Kidney (tissue), 14 donors: Measurements from ENCODE around the gene CDK14. TPM values are rescaled to one million over a fixed set of nuclear protein-coding genes. Genes with fewer than 3 reads are reported as not detected.

Experiments used
- DNase-seq, 5 donors: peaks; one replicate each; pipeline ENCODE4 v3.0.0-alpha.2; 2013 to 2020
- FAIRE-seq: peaks from 2 replicates; lab custom pipeline; 2012; peaks lifted over from hg19 to GRCh38; lab: Jason Lieb, UNC
- H3K27ac ChIP-seq, 2 donors: one replicate each; pipeline ENCODE4 v1.7.0; 2013; ENCODE audit warnings: low read depth in 2 of 2, low read length in 2 of 2, inconsistent platforms in 1 of 2
- H3K27me3 ChIP-seq: one replicate; pipeline ENCODE4 v1.7.1; 2013; ENCODE audit warnings: low read length, inconsistent platforms; ENCODE audit not compliant: control insufficient read depth, insufficient read depth
- H3K36me3 ChIP-seq, 3 donors: one replicate each; pipeline versions ENCODE4 v1.7.0 to v1.7.1; 2013; ENCODE audit warnings: low read length in 3 of 3, control low read depth in 1 of 3, inconsistent platforms in 1 of 3; ENCODE audit not compliant: insufficient read depth in 3 of 3, control insufficient read depth in 2 of 3
- H3K4me1 ChIP-seq, 3 donors: one replicate each; pipeline versions ENCODE4 v1.7.0 to v1.7.1; 2013; ENCODE audit warnings: low read length in 3 of 3, inconsistent platforms in 1 of 3, low read depth in 1 of 3; ENCODE audit not compliant: control insufficient read depth in 2 of 3, insufficient read depth in 2 of 3
- H3K4me3 ChIP-seq, 3 donors: one replicate each; pipeline versions ENCODE4 v1.7.0 to v1.8.1; 2013; ENCODE audit warnings: low read length in 3 of 3, control low read depth in 1 of 3, inconsistent platforms in 1 of 3
- H3K9ac ChIP-seq, 3 donors: one replicate each; pipeline versions ENCODE4 v1.7.0 to v1.7.1; 2013; ENCODE audit warnings: low read length in 3 of 3, control low read depth in 1 of 3, inconsistent platforms in 1 of 3
- H3K9me3 ChIP-seq, 3 donors: one replicate each; pipeline versions ENCODE4 v1.7.0 to v1.7.1; 2013; ENCODE audit warnings: low read length in 3 of 3, control low read depth in 1 of 3, inconsistent platforms in 1 of 3; ENCODE audit not compliant: control insufficient read depth in 2 of 3, insufficient read depth in 1 of 3
- intact Hi-C: fragments of 100-400 bp; cut with DNase I; formaldehyde crosslinking; loops from one replicate; pipeline ENCODE4 v1.11.1; 2022
- polyA plus RNA-seq: library from polyadenylated mRNA; stranded (reverse); fragments of 350-450 nt; fragmentation: Illumina TruSeq; extraction: RNeasy Lipid Tissue Mini Kit (QIAGEN cat#74804); gene quantifications from one replicate; pipeline ENCODE4 v1.2.3, GENCODE V29; 2014; ENCODE audit warnings: low read depth, low replicate concordance; ENCODE audit not compliant: insufficient read depth
- total RNA-seq: library from RNA; stranded (reverse); fragmentation: NEBNext Ultra II Directional; extraction: Animal tissue kit (Norgen Biotek cat#: 25700); gene quantifications from one replicate; pipeline ENCODE4 v1.2.1, GENCODE V29; 2021
- TF ChIP-seq, protein P1 (sequence below): IDR thresholded peaks from 3 replicates; pipeline ENCODE4 v1.5.1; 2012; ENCODE audit warnings: mild to moderate bottlenecking, moderate library complexity, borderline replicate concordance; ENCODE audit not compliant: insufficient read depth; ENCODE audit errors: extremely low read depth
- donor health status: control.
- donor health status: control.
- donor health status: control.
- donor health status: control.
- donor health status: control.
- donor health status: DM: yes; HTN: yes; CAD: no.
- donor health status: Normal renal cell carcinoma (clear cell type).

CDK14 gene
- total and polyA plus RNA-seq, 2 donors from 2014 or later: 11.9 to 33.9 TPM

DNA sequence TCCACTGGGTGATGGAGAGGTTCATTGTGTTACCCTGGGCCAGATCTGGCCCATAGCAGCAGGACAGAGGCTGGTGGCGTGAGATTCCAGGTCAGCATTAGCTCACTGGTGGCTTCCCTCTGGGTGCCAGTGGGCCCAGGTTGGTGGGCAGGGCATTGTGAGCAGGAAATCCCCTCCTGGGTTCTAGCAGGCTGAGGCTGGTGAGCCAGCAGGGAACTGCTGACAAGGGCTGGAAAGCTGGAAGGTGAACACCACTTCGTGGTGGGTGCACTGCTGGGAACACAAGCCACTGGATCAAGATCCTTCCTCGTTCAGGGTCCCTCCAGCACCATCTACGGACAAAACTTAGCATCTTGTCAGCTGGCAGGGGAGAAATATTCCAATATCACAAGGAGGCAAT lies 408.9 kb downstream of the CDK14 start:
- FAIRE-seq (no peak), DNase-seq (peak in 1 of 5 donors; percentile 57)
- Histone ChIP-seq H3K4me1 (no peaks in the 10 kb centered on the region), H3K27ac (no peak overlapping the region), H3K4me3 (no peak overlapping the region), H3K9me3 (no peaks in the 10 kb centered on the region), H3K9ac (no peak overlapping the region), H3K27me3 (no peaks in the 10 kb centered on the region), H3K36me3 (no peaks in the 10 kb centered on the region)
- TF ChIP-seq, protein P1, sequence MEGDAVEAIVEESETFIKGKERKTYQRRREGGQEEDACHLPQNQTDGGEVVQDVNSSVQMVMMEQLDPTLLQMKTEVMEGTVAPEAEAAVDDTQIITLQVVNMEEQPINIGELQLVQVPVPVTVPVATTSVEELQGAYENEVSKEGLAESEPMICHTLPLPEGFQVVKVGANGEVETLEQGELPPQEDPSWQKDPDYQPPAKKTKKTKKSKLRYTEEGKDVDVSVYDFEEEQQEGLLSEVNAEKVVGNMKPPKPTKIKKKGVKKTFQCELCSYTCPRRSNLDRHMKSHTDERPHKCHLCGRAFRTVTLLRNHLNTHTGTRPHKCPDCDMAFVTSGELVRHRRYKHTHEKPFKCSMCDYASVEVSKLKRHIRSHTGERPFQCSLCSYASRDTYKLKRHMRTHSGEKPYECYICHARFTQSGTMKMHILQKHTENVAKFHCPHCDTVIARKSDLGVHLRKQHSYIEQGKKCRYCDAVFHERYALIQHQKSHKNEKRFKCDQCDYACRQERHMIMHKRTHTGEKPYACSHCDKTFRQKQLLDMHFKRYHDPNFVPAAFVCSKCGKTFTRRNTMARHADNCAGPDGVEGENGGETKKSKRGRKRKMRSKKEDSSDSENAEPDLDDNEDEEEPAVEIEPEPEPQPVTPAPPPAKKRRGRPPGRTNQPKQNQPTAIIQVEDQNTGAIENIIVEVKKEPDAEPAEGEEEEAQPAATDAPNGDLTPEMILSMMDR: no peak
- intact Hi-C loops: no loop called here

DNA sequence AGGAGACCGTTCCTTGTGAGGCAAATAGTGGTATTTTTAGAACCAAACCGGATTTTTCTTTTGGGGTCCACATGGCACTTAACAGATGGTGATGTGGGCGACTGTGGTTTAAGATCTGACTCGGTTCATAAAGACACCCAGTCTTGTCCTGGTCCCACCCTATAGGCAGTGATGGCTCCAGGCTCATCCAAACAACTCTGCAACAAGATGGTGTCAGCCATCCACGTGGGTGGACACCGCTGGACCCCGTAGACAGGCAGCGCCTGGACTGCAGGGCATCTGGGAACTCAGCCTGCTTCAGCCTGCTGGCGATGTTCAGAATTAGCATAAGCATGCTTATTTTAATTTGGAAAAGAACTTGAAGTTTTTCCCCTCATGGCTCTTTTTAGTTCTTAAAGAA lies 409.7 kb downstream of the CDK14 start:
- FAIRE-seq: no peak
- intact Hi-C loops: no loop called here

DNA sequence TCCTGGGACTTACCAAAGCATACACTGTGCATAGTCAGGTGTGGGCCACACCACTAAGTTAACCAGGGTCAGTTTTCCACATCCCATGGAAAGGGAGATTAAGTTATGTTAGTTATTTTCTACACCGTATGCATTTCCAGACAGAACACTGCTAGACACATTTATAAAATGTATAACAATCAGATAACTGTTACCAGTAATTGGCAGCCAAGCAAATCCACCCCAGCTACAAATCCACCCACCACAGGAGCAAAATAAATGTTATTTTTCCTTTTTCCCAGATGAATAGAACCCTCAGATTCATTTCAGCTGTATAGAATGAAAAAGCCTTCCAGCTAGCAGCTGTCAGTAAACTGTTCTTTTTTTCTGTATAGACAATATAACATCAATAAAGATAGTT lies 411.2 kb downstream of the CDK14 start:
- H3K27ac ChIP-seq: no peak overlapping the region

More for the DNA sequence above, 409.7 kb downstream of the CDK14 start:
- H3K27me3 ChIP-seq: no peaks in the 10 kb centered on the region
- no peaks in the 10 kb centered on the region for H3K9me3 ChIP-seq
- H3K36me3 ChIP-seq: no peaks in the 10 kb centered on the region
- H3K27ac ChIP-seq: no peak overlapping the region
- no peak overlapping the region for H3K4me3 ChIP-seq
- DNase-seq: no peak
- TF ChIP-seq, protein P1: no peak
- H3K9ac ChIP-seq: no peak overlapping the region
- no peaks in the 10 kb centered on the region for H3K4me1 ChIP-seq

More for the DNA sequence above, 411.2 kb downstream of the CDK14 start:
- TF ChIP-seq, protein P1: no peak
- FAIRE-seq (no peak), DNase-seq (no peak)
- H3K27me3 ChIP-seq: no peaks in the 10 kb centered on the region
- H3K4me3 ChIP-seq: no peak overlapping the region
- no peaks in the 10 kb centered on the region for H3K4me1 ChIP-seq
- no peaks in the 10 kb centered on the region for H3K36me3 ChIP-seq
- intact Hi-C loops: no loop called here
- H3K9ac ChIP-seq: no peak overlapping the region
- no peaks in the 10 kb centered on the region for H3K9me3 ChIP-seq
